B cell (primary cell): ENCODE results near the gene TRAFD1.

Experiments
- CTCF ChIP-seq: fragments of 200-600 bp; IDR thresholded peaks from one replicate; pipeline ENCODE4 v1.8.0; 2022; ENCODE audit warnings: antibody characterized with exemption, mild to moderate bottlenecking
- EZH2 ChIP-seq: IDR thresholded peaks from 2 replicates; pipeline ENCODE4 v1.6.1; 2012; ENCODE audit warnings: borderline replicate concordance, low read depth, mild to moderate bottlenecking, moderate library complexity, low read length; ENCODE audit not compliant: insufficient read depth, poor library complexity, severe bottlenecking

GRCh38 chr12:112184056-112184887 is 58.9 kb downstream of the TRAFD1 start:
- TF ChIP-seq CTCF: no peak
- no peak for TF ChIP-seq EZH2
